GM18867 (cell line): ENCODE measurements around the gene MBP.

ENCODE experiments used
- ATAC-seq: cut with Tn5 transposase; IDR thresholded peaks from one replicate; pipeline ENCODE4 v1.9.1; 2021; ENCODE audit warnings: mild to moderate bottlenecking, moderate library complexity; ENCODE audit not compliant: unreplicated experiment

The MBP gene

GRCh38 chr18:77013811-77014521 lies 118.6 kb downstream of the MBP start:
- ATAC-seq = no peak

- no peak for ATAC-seq
Measured at GRCh38 chr18:77012806-77013541, 119.6 kb downstream of the MBP start.

- no peak for ATAC-seq
Measured at GRCh38 chr18:77012120-77012519, 120.5 kb downstream of the MBP start.

GRCh38 chr18:77009675-77010074 lies 122.9 kb downstream of the MBP start:
- ATAC-seq = no peak

GRCh38 chr18:77008576-77009315 lies 123.8 kb downstream of the MBP start:
- no peak for ATAC-seq

GRCh38 chr18:77008006-77008405 lies 124.6 kb downstream of the MBP start:
- ATAC-seq = no peak

- ATAC-seq = no peak
Measured at GRCh38 chr18:77007251-77007650, 125.3 kb downstream of the MBP start.

GRCh38 chr18:77006305-77007175 lies 126.0 kb downstream of the MBP start:
- ATAC-seq = no peak

- ATAC-seq = no peak
Measured at GRCh38 chr18:77005651-77006195, 126.9 kb downstream of the MBP start.

GRCh38 chr18:77004555-77005380 lies 127.8 kb downstream of the MBP start:
- no peak for ATAC-seq

GRCh38 chr18:77003316-77003715 lies 129.3 kb downstream of the MBP start:
- ATAC-seq = no peak

GRCh38 chr18:77002496-77002895 lies 130.1 kb downstream of the MBP start:
- ATAC-seq = peak; percentile 81

GRCh38 chr18:77001979-77002378 lies 130.6 kb downstream of the MBP start:
- peak; percentile 32 for ATAC-seq

GRCh38 chr18:77001041-77001440 lies 131.5 kb downstream of the MBP start:
- no peak for ATAC-seq

GRCh38 chr18:77000527-77000926 lies 132.1 kb downstream of the MBP start:
- no peak for ATAC-seq

GRCh38 chr18:76999077-76999476 lies 133.5 kb downstream of the MBP start:
- no peak for ATAC-seq

GRCh38 chr18:76997951-76998808 lies 134.4 kb downstream of the MBP start:
- no peak for ATAC-seq

GRCh38 chr18:76996429-76996828 lies 136.2 kb downstream of the MBP start:
- no peak for ATAC-seq

- ATAC-seq = no peak
Measured at GRCh38 chr18:76995896-76996295, 136.7 kb downstream of the MBP start.
